Stimulated activated CD4-positive, alpha-beta T cell treated with anti-CD3 and anti-CD28 coated beads, Interleukin-4, amount 100 ng/mL, for 48 hours (primary cell): ENCODE measurements around the gene ZNF74.
"Not testable (repeated sequence)": the region's sequence is repeated elsewhere in the genome, so short reads cannot be mapped to it uniquely, and the experiment has no call there.

ENCODE experiments used
- DNase-seq, 2 donors: peaks; one replicate each; pipeline ENCODE4 v3.0.0-alpha.2; 2020; ENCODE audit warnings: low read depth in 2 of 2

ZNF74 gene

GRCh38 chr22:20376281-20376680 lies 17.7 kb upstream of the ZNF74 start:
- DNase-seq, result not testable (repeated sequence)

- not testable (repeated sequence) for DNase-seq
Measured at GRCh38 chr22:20376983-20377382, 17.0 kb upstream of the ZNF74 start.

- no peak for DNase-seq
Measured at GRCh38 chr22:20378110-20378509, 15.8 kb upstream of the ZNF74 start.

DNA sequence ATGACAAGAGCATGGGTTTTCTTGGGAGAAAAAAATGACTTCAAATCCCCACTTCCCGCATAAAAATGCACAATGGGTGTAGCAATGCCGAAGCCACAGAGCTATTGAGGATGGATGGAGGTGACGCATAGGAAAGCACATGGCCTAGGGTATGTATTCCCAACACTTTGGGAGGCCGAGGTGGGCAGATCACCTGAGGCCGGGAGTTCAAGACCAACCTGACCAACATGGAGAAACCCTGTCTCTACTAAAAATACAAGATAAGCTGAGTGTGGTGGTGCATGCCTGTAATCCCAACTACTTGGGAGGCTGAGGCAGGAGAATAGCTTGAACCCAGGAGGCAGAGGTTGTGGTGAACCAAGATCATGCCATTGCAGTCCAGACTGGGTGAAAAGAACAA lies 15.3 kb upstream of the ZNF74 start:
- DNase-seq, result not testable (repeated sequence)

GRCh38 chr22:20380486-20380885 lies 13.5 kb upstream of the ZNF74 start:
- DNase-seq, result no peak

- DNase-seq, result no peak
Measured at GRCh38 chr22:20383538-20383937, 10.4 kb upstream of the ZNF74 start.

GRCh38 chr22:20384171-20384570 lies 9.8 kb upstream of the ZNF74 start:
- DNase-seq, result no peak

DNA sequence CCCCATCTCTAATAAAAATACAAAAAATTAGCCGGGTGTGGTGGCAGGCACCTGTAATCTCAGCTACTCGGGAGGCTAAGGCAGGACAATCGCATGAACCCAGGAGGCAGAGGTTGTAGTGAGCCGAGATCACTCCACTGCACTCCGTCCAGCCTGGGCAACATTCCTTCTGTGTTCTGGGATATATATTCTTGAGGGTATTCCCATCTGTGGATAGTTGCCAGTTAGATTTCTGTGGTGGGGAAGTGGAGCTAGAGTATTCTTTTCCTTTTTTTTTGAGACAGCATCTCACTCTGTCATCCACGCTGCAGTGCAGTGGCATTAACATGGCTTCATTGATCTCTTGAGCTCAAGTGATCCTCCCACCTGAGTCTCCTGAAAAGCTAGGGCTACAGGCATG lies 9.1 kb upstream of the ZNF74 start:
- no peak for DNase-seq

DNA sequence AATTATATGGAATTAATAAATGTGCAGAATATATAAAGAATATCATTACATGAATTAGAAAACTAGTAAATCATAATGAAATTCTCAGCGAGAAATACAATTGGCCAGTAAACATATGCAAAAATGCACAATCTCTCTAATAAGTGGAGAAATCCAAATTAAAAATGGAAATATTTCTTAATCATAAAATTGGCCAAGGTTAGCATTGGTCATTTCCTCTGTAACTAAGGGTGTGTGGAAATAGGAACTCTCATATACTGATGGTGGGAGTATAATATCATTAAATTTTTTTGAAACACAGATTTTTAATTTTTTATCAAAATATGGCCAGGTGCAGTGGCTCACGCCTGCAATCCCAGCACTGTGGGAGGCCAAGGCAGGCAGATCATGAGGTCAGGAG lies 7.6 kb upstream of the ZNF74 start:
- DNase-seq, result no peak

DNA sequence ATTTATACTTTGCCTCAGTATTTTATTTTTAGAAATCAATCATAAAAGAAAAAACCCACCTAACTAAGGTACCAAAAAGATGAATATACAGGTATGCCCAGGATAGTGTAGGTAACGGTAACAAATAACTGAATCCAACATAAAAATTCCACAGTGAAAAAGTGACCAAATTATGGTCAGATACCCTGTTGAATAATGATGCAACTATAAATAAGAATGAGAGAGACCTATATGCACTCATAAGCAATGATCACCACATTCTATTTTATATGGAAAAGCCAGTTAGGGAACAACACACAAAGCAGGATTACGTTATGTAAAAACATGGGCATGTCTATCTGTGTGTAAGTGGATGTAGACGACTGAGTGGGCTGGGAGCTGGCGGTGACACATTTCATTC lies 7.0 kb upstream of the ZNF74 start:
- DNase-seq, result no peak

DNA sequence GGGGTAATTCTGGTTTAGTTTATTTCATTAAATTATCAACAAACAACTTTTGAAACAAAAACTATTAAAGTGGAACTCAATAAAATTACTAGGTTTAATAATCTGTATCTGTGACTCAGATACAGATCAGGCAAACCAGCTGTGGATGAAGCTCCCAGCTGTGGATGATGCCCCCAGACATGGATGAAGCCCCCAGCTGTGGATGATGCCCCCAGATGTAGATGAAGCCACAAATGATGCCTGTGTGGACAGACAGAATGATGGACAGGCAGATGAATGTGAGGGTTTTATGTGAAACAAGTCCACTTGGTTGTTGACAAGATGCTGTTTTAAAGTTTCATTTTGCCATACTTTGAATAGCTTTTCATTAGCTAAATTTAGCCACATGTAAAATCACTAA lies 5.8 kb upstream of the ZNF74 start:
- no peak for DNase-seq

GRCh38 chr22:20389288-20389687 lies 4.7 kb upstream of the ZNF74 start:
- no peak for DNase-seq

DNA sequence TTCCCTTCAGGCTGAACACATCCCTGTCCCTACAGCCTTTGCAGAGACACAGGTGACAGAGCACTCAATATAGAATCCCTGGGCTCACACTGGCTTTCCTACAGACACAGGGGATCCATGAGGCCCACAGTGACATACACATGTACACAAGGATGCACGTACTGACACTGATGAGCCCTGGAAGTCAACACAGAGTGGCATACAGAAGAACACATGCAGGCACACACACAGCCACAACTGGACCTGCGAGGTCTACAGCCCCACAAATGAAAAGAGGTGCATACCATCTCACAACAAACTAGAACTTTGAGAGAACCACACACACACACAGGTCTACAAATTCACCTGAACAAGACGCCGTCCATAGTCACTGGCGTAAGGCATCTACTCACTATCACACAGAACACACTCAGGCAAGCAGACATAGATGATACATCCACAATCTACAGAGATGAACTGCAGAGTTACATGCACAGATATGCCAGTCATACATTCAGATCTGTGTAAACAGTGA lies 3.5 kb upstream of the ZNF74 start:
- DNase-seq, result no peak

GRCh38 chr22:20391222-20391621 lies 2.7 kb upstream of the ZNF74 start:
- no peak for DNase-seq

GRCh38 chr22:20392365-20392881 lies 1.5 kb upstream of the ZNF74 start:
- DNase-seq, result not testable (repeated sequence)

DNA sequence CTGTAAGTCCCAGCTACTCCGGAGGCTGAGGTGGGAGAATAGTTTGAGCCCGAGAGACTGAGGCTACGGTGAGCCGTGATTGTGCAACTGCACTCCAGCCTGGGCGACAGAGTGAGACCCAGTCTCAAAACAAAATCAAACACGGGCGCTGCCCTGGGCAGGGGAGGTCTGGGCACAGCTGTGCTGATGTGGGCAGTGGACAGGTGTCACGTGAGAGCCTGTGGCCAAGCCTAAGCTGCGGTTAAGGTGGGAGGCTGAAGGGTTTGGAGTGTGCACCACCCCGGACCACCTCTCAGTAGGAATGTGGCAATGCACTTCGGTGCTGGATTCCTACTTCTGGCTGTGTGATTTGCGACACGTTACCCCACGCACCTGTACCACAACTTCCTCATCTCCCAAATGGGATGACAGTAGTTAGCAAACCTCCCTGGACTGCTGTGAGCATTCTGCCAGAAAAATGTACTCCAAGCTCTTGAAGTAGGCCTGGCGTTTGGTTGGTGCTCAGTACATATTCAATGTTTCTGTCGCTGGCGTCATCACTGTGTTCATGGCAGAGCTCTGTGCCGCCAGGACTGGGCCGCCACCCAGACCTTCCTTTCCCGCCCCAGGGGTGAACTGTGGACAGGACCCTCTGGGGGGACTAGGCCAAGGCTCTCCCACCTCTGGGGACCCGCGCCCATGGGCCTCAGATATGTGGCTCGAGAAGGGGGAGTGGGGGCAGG lies 807 bp upstream of the ZNF74 start:
- DNase-seq, result no peak

- no peak for DNase-seq
Measured at GRCh38 chr22:20395181-20395906, 1.4 kb downstream of the ZNF74 start.

DNA sequence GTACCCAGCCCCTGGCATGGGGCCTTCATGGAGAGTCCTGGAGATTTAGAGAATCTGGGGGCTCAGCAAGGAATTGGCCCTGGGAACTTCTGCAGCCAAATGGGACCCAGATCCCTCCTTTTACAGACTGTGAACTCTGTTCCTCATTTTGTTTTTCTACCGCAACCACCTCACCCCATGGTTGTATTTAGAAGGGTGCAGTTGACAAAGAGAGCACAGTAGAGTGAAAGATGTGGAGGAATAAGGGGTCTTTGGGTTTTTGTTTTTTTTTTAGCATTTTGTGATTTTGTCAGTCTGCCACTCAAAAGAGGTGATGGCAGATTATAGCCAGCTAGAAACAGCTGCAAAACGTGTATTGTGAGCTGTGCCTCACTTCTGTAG lies 1.9 kb downstream of the ZNF74 start:
- no peak for DNase-seq

- DNase-seq, result no peak
Measured at GRCh38 chr22:20396639-20397038, 2.7 kb downstream of the ZNF74 start.

- no peak for DNase-seq
Measured at GRCh38 chr22:20397498-20397897, 3.5 kb downstream of the ZNF74 start.

DNA sequence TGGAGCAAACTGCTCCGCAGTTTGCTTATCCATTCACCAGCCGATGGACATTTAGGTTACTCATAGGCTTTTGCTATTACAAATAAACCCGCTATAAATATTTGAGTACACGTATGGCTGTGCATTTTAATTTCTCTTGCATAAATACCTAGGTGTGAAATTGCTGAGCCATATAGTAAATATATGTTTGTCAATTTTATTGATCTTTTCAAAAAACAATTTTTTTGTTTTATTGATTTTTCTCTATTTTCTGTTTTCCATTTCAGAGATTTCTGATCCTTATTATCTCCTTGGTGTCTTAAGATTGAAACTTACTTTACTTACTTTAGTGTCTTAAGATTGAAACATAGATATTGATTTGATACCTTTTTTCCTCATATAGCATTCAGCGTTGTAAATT lies 4.5 kb downstream of the ZNF74 start:
- no peak for DNase-seq

DNA sequence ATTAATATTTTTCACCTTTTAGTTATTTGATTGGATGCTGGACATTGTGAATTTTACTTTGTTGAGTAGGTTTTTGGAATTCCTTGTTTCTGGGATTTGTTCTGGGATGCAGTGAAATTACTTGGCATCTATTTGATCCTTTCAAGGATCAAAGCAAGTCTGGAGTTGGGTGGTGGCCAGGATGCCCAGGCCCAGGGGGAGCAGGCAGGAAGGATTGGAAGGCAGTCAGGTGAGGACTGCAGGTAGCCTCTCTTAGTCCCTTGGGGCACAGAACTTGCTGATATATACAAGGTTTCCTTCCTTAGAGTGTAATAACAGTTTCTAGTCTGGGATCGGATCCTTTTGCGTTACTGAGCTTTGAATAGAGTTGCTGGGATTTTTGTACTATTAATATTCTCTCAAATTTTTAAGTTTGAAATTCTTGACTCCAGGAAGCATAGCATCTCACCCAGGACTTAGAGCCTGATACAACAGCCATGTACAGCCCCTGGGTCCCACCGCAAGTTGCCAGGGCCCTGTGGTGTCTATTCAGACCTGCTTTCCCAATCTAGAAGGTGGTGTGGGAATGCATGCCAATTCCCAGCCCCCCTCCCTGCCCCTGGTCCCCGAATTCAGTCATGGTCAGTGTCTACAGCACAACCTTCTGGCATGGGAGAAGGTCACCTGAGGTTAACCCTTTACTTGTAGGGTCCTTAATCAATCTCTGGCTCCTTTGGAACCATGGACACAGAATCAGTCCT lies 6.1 kb downstream of the ZNF74 start:
- DNase-seq, result no peak
